Measurements from ENCODE around the gene S1PR3. TPM values are rescaled to one million over a fixed set of nuclear protein-coding genes. Genes with fewer than 3 reads are reported as not detected.

S1PR3 gene
- total RNA-seq, 4 donors from 2014 or later: 2.0 to 13.5 (median 8.3) TPM

- intact Hi-C loops (cut with DNase I; ENCODE audit: low total_unique reads): no loop called here
- peak overlapping the region in 3 of 4 donors; percentile 8 to 20 (median 16) for H3K27ac ChIP-seq
- in situ Hi-C loops (cut with MboI; ENCODE audit: low pct_ligation_motif_present in 1 of 4, low pct_unique_long_range_greater_than_20kb in 1 of 4, low sequenced_read_pairs in 3 of 4): no loop called here
- 74 to 90% methylated on average over 2 to 9 of the region's 9 CpGs for WGBS, 2 donors (ENCODE audit: low coverage in 1 of 2)
- no peaks in the 10 kb centered on the region for H3K27me3 ChIP-seq
- TF ChIP-seq CTCF (IDR thresholded peaks at IDR 0.05) (no peak), POLR2A (IDR thresholded peaks at IDR 0.05) (no peak), POLR2AphosphoS5 (IDR thresholded peaks at IDR 0.05) (no peak), EP300 (IDR thresholded peaks at IDR 0.05; ENCODE audit: low read depth) (no peak)
- DNase-seq: no peak
- H3K36me3 ChIP-seq: no peaks in the 10 kb centered on the region
- no peak overlapping the region for H3K4me3 ChIP-seq
- no peaks in the 10 kb centered on the region for H3K9me3 ChIP-seq
- peaks cover 0 to 9% (median 0%) of the 10 kb centered on the region in 4 donors for H3K4me1 ChIP-seq
Measured at GRCh38 chr9:89037891-89038290, 46.6 kb downstream of the S1PR3 start.

- Histone ChIP-seq H3K4me1 (peaks cover 0 to 9% (median 0%) of the 10 kb centered on the region in 4 donors), H3K9me3 (no peaks in the 10 kb centered on the region), H3K4me3 (no peak overlapping the region), H3K27me3 (no peaks in the 10 kb centered on the region), H3K36me3 (no peaks in the 10 kb centered on the region), H3K27ac (no peak overlapping the region)
- TF ChIP-seq EP300 (IDR thresholded peaks at IDR 0.05; ENCODE audit: low read depth) (no peak), POLR2AphosphoS5 (IDR thresholded peaks at IDR 0.05) (peak in 2 of 3 donors; percentile 13 to 66), POLR2A (IDR thresholded peaks at IDR 0.05) (no peak), CTCF (IDR thresholded peaks at IDR 0.05) (no peak)
- intact Hi-C loops (cut with DNase I; ENCODE audit: low total_unique reads) (no loop called here), in situ Hi-C loops (cut with MboI; ENCODE audit: low pct_ligation_motif_present in 1 of 4, low pct_unique_long_range_greater_than_20kb in 1 of 4, low sequenced_read_pairs in 3 of 4) (no loop called here)
- no peak for DNase-seq
- 77 to 94% methylated on average over 3 to 5 of the region's 5 CpGs for WGBS, 2 donors (ENCODE audit: low coverage in 1 of 2)
Measured at GRCh38 chr9:89038382-89039103, 47.3 kb downstream of the S1PR3 start.

- no peak overlapping the region for H3K27ac ChIP-seq
- H3K4me3 ChIP-seq: no peak overlapping the region
- no peaks in the 10 kb centered on the region for H3K27me3 ChIP-seq
- in situ Hi-C loops (cut with MboI; ENCODE audit: low pct_ligation_motif_present in 1 of 4, low pct_unique_long_range_greater_than_20kb in 1 of 4, low sequenced_read_pairs in 3 of 4): no loop called here
- 90 to 94% methylated on average over 4 of the region's 4 CpGs for WGBS, 2 donors (ENCODE audit: low coverage in 1 of 2)
- H3K9me3 ChIP-seq: no peaks in the 10 kb centered on the region
- H3K36me3 ChIP-seq: no peaks in the 10 kb centered on the region
- peaks cover 0 to 9% (median 0%) of the 10 kb centered on the region in 4 donors for H3K4me1 ChIP-seq
- DNase-seq: no peak
- intact Hi-C loops (cut with DNase I; ENCODE audit: low total_unique reads): no loop called here
- no peak for TF ChIP-seq CTCF (IDR thresholded peaks at IDR 0.05)
- no peak for TF ChIP-seq EP300 (IDR thresholded peaks at IDR 0.05; ENCODE audit: low read depth)
- TF ChIP-seq POLR2AphosphoS5 (IDR thresholded peaks at IDR 0.05): no peak
- no peak for TF ChIP-seq POLR2A (IDR thresholded peaks at IDR 0.05)
Measured at GRCh38 chr9:89039104-89039465, 47.8 kb downstream of the S1PR3 start.

GRCh38 chr9:89039664-89040063 is 48.4 kb downstream of the S1PR3 start:
- Histone ChIP-seq H3K36me3 (no peaks in the 10 kb centered on the region), H3K9me3 (no peaks in the 10 kb centered on the region), H3K4me3 (no peak overlapping the region), H3K27me3 (no peaks in the 10 kb centered on the region), H3K4me1 (peaks cover 0 to 9% (median 0%) of the 10 kb centered on the region in 4 donors), H3K27ac (no peak overlapping the region)
- in situ Hi-C loops (cut with MboI; ENCODE audit: low pct_ligation_motif_present in 1 of 4, low pct_unique_long_range_greater_than_20kb in 1 of 4, low sequenced_read_pairs in 3 of 4) (no loop called here), intact Hi-C loops (cut with DNase I; ENCODE audit: low total_unique reads) (no loop called here)
- no peak for TF ChIP-seq POLR2A (IDR thresholded peaks at IDR 0.05)
- TF ChIP-seq CTCF (IDR thresholded peaks at IDR 0.05): no peak
- TF ChIP-seq POLR2AphosphoS5 (IDR thresholded peaks at IDR 0.05): no peak
- TF ChIP-seq EP300 (IDR thresholded peaks at IDR 0.05; ENCODE audit: low read depth): no peak
- no peak for DNase-seq
- WGBS, 2 donors (ENCODE audit: low coverage in 1 of 2): 94 to 100% methylated on average over 1 to 2 of the region's 2 CpGs
